ENCODE measurements around the gene SMTNL2. TPM values are rescaled to one million over a fixed set of nuclear protein-coding genes. Genes with fewer than 3 reads are reported as not detected.
A peak's percentile ranks its signal among the peaks of the same experiment; 100 is the strongest.

The SMTNL2 gene
- total RNA-seq (2021): 2.7 to 3.8 TPM (median 3.8 TPM) in 3 replicates
- Bru-seq, nascent RNA: percentile 34 among the genes with signal in this experiment
- long read RNA-seq, experiment 1, transcript SMTNL2-202 (8 exons, 2,280 nt): major isoform, 6 of 21 reads
- long read RNA-seq, experiment 1, partial matches to known transcripts: 3 of 21 reads
- long read RNA-seq, experiment 1, other reads (novel, unspliced or antisense): 12 of 21 reads
- long read RNA-seq, experiment 2, partial matches to known transcripts: 4 of 6 reads
- long read RNA-seq, experiment 2, other reads (novel, unspliced or antisense): 1 of 6 reads
- long read RNA-seq, experiment 3: 0 reads

- Mint-ChIP-seq H3K4me1 (peaks cover 22% of the 10 kb centered on the region), H3K9me3 (no peaks in the 10 kb centered on the region), H3K4me3 (peak within 1 kb of the TSS; percentile 86), H3K27ac (no peak within 1 kb of the TSS), H3K36me3 (no peaks in the 10 kb centered on the region), H3K27me3 (ENCODE audit: low read depth) (peaks cover 40% of the 10 kb centered on the region)
- POLR2A ChIA-PET: no interaction called here
- TF ChIP-seq ZNF121 (CRISPR knock-in tag; IDR thresholded peaks at IDR 0.05): no peak
- TF ChIP-seq ESRRA (CRISPR knock-in tag; IDR thresholded peaks at IDR 0.05; ENCODE audit: borderline replicate concordance): peak; percentile 59; the same call in 1 of the 2 replicates
- TF ChIP-seq FOXP4 (CRISPR knock-in tag; IDR thresholded peaks at IDR 0.05): peak; percentile 82
- 0 out of 2 replicates have a peak, but pooled peaks have one; percentile 28 for TF ChIP-seq ZNF423 (CRISPR knock-in tag; IDR thresholded peaks at IDR 0.05)
- TF ChIP-seq CREM (CRISPR knock-in tag; IDR thresholded peaks at IDR 0.05): peak; percentile 56; the same call in 1 of the 2 replicates
- peak; percentile 91; the same call in 1 of the 2 replicates for TF ChIP-seq KAT7 (CRISPR knock-in tag; IDR thresholded peaks at IDR 0.05; ENCODE audit: borderline replicate concordance)
- TF ChIP-seq FOXP1 (CRISPR knock-in tag; IDR thresholded peaks at IDR 0.05; ENCODE audit: borderline replicate concordance): peak; percentile 84; the same call in 1 of the 2 replicates
- TF ChIP-seq ZNF416 (CRISPR knock-in tag; IDR thresholded peaks at IDR 0.05): no peak
- TF ChIP-seq ARID4B (CRISPR knock-in tag; IDR thresholded peaks at IDR 0.05; ENCODE audit: borderline replicate concordance): no peak
- no peak for TF ChIP-seq OVOL2 (CRISPR knock-in tag; IDR thresholded peaks at IDR 0.05; ENCODE audit: borderline replicate concordance)
- peak; percentile 59; the same call in 1 of the 2 replicates for TF ChIP-seq HMGXB4 (CRISPR knock-in tag; IDR thresholded peaks at IDR 0.05)
- TF ChIP-seq MYBL2 (CRISPR knock-in tag; IDR thresholded peaks at IDR 0.05): no peak
- TF ChIP-seq E2F5 (CRISPR knock-in tag; IDR thresholded peaks at IDR 0.05): 0 out of 2 replicates have a peak, but pooled peaks have one; percentile 20
- TF ChIP-seq TCF7 (CRISPR knock-in tag; IDR thresholded peaks at IDR 0.05; ENCODE audit: low read depth): peak; percentile 78
- 0 out of 2 replicates have a peak, but pooled peaks have one; percentile 30 for TF ChIP-seq ZNF263 (CRISPR knock-in tag; IDR thresholded peaks at IDR 0.05; ENCODE audit: low read depth)
- 0 out of 2 replicates have a peak, but pooled peaks have one; percentile 48 for TF ChIP-seq FOXK1 (CRISPR knock-in tag; IDR thresholded peaks at IDR 0.05)
- 0 out of 2 replicates have a peak, but pooled peaks have one; percentile 49 for TF ChIP-seq RELA (CRISPR knock-in tag; IDR thresholded peaks at IDR 0.05; ENCODE audit: borderline replicate concordance)
- TF ChIP-seq TEAD1 (CRISPR knock-in tag; IDR thresholded peaks at IDR 0.05): 0 out of 2 replicates have a peak, but pooled peaks have one; percentile 26
- TF ChIP-seq ZNF425 (CRISPR knock-in tag; conservative IDR thresholded peaks at IDR 0.05): no peak
- TF ChIP-seq JAZF1 (CRISPR knock-in tag; IDR thresholded peaks at IDR 0.05): no peak
- peak; percentile 49 for ATAC-seq
- CTCF ChIA-PET: interaction anchor here (0.5 to 2.7 kb wide), 9 partner anchors 10 to 451 kb away, joined by 3 to 35 read pairs (median 4); partner anchors contain the start of gene GGT6
- peak; percentile 63 for DNase-seq (ENCODE audit: low spot score)
Measured at GRCh38 chr17:4584101-4584916, at the start of gene SMTNL2. SMTNL2 (plus strand) TSS chr17:4584529; CDS start chr17:4584606, 77 bp downstream.

Data from WTC11 (cell line).